Adrenal gland (tissue), 5 donors: Measurements from ENCODE around the gene DNAH3.

ENCODE experiments used
- POLR2A ChIP-seq, 2 donors: fragments of 450-650 bp; IDR thresholded peaks; one replicate each; pipeline ENCODE4 v1.6.1; 2017; ENCODE audit warnings: antibody characterized with exemption in 2 of 2, mild to moderate bottlenecking in 2 of 2, moderate library complexity in 1 of 2
- TF ChIP-seq, protein P1 (sequence below), 6 experiments: fragments of 450-650 bp in 4 of 6; fragments of 200-600 bp in 2 of 6; sonication (generic) in 1 of 6; IDR thresholded peaks; 1 replicate in 5 of 6; 2 replicates in 1 of 6; pipeline versions ENCODE4 v1.5.1 to v1.8.0; 2016 to 2021; ENCODE audit warnings: antibody characterized with exemption in 6 of 6, mild to moderate bottlenecking in 2 of 6, moderate library complexity in 1 of 6
- donor health status: DM: no; HTN: no; CAD: no.

DNA sequence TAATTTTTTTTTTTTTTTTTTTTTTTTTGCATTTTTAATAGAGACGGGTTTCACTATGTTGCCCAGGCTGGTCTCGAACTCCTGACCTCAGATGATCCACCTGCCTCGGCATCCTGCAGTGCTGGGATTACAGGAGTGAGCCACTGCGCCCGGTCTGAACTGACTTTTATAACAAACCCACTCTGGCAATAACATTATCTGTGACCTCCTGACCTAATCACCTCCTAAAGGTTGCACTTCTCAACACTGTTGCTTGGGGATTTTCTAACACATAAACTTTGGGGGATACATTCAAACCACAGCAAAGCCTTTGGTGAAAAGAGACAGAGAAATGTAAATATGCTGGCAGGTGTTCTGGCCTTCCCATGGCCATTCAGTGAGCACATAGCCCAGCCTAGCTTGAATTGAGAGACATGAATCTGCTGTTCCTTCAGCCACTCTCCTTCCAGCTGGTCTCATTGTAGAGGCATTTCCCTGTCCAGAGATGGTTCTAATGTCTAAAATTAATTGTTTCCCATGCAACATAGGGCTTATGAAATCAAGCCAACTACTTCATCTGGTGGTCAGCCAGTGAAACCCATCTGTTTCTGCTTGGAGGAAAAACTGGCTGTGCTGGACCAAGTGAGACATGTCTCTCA, 221.8 kb downstream of the DNAH3 start:
- TF ChIP-seq, protein P1, sequence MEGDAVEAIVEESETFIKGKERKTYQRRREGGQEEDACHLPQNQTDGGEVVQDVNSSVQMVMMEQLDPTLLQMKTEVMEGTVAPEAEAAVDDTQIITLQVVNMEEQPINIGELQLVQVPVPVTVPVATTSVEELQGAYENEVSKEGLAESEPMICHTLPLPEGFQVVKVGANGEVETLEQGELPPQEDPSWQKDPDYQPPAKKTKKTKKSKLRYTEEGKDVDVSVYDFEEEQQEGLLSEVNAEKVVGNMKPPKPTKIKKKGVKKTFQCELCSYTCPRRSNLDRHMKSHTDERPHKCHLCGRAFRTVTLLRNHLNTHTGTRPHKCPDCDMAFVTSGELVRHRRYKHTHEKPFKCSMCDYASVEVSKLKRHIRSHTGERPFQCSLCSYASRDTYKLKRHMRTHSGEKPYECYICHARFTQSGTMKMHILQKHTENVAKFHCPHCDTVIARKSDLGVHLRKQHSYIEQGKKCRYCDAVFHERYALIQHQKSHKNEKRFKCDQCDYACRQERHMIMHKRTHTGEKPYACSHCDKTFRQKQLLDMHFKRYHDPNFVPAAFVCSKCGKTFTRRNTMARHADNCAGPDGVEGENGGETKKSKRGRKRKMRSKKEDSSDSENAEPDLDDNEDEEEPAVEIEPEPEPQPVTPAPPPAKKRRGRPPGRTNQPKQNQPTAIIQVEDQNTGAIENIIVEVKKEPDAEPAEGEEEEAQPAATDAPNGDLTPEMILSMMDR (IDR thresholded peaks at IDR 0.05): no peak
- no peak for TF ChIP-seq POLR2A (IDR thresholded peaks at IDR 0.05)
